HG02973 (cell line): Measurements from ENCODE around the gene FAM114A1.
"Not testable (repeated sequence)": the region's sequence is repeated elsewhere in the genome, so short reads cannot be mapped to it uniquely, and the experiment has no call there.

Source experiments
- ATAC-seq: cut with Tn5 transposase; IDR thresholded peaks from one replicate; pipeline ENCODE4 v1.9.1; 2021; ENCODE audit warnings: moderate library complexity; ENCODE audit not compliant: unreplicated experiment

The FAM114A1 gene

DNA sequence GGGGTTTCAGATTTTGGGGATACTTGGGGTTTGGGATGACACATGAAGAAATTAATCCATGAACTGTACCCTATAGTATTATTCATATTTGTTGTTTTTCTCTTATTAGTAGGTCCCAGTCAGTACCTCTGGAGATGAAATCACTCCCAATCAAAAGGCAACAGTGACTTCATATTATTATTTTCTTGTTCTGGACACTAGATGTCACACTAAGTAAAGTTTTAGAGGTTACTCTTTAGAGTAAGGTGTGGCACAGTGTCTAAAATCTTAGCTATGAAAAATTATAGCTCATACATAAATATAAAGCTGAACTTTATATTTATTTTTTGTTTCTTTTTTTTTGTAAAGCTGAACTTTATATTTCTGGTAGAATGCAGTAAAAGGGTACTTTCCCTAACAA, 35.1 kb downstream of the FAM114A1 start:
- no peak for ATAC-seq

DNA sequence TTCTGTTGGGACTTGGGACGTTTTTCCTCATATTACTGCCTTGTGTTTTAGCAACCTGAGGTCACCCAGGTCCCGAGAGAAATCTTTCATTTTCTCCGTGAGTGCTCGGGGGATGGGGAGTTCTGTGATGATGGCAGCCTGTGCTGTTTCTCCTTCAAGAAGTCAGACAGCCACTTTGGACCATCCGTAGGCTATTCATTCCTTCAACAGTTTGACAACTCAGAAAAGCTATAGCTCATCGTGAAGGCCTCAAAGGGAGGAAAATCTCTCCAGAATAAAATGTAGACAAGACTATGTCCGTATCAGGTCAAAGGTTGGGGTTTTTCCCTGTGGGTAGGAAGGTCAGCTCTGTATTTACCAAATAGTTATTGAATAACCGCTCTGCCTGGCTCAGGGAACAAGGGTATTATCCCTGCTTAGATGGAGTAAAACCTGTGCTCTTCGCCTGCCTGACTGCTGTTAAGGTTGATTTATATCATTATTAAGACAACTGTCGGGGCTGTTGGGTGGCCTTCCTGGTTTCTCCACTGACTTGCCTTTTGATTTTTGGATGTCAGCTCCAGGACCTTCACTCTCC, 36.6 kb downstream of the FAM114A1 start:
- no peak for ATAC-seq

DNA sequence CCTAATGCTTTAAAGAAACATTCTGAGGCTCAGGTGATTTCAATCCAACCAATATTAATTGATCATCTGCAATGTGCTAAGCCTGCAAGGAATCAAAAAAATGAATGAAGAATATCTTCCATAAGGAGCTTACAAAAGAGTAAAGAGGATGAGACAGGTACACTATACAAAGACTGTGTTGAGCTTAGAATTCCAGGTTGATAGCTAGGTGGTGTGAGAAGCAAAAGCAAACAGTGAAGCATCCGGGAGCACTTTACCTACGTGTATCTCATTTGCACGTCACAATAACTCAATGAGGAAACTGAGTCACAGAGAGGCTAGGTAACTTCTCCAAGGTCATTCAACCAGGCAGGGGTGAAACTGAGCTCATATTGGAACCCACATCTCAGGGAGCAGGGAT, 37.1 kb downstream of the FAM114A1 start:
- ATAC-seq = no peak

DNA sequence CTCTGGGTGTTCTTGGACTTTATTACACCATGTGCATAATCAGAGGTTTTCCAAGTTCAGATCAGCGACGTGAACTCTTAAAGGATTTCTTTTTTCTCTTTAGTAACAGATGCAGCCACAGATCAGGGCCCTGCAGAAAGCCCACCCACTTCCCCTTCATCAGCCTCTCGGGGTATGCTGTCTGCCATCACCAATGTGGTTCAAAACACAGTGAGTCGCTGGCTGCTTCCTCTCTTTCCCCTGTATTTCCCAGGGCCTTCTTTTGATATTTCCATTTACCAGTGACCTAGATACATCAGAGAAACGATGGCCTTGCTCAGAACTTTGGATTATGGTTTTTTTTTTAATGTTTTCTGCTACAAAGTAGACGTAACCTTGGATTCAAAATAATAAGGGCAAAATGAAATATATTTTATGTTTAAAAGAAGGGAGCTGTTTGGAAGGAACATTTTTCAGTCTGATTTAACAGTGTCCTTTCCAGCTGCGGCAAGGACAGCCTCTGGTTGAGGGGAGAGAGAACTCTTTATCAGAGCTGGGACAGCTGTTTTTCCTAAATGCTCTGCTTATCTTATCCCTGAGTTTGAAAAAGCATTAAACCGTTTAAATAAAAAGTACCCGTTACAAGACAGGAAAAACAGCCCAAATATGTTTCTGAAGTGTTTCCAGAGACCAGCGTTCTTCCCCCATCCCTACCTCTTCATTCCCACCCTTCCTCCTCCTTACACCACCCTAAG, 38.2 kb downstream of the FAM114A1 start:
- no peak for ATAC-seq

DNA sequence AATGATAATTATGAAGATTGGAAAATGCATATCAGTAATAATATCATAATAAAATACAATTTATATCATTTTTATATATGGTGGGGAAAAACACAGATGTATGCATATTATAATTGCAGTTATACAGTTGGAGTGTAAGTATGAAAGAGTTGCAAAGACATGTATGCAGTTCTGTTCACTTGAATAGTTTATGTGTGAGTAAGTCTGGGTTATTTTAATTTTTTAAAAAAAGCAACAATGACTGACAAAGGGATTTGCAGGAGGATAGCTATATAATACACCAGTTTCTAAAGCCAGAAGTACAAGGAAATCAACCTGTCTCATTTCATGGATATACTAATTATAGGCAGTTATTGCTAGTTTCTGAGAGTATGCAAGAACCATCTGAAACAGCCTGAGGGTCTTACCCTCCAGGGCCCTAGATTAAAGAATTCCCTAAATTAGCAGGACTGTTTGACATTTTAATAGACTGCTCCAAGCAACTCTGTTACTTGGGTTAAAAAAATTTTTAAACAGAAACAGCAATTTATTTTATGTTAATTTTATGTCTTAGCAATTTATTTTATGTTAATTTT, 40.2 kb downstream of the FAM114A1 start:
- no peak for ATAC-seq

DNA sequence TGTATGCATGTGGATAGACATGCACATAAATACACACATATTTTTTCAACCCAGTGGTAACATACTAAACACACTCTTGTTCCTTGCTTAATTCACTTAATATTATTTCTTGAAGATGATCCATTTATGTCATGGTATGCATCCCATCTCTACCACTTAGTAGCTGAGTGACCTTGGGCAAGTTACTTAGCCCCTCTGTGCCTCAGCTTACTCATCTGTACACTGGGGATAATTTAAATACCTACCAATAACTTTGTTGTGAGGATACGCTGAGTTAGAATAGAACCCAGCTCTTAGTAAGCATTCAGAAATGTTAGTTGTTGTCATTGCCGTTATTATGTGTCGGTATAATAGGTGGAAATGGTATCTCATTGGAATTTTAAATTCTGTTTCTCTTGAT, 41.4 kb downstream of the FAM114A1 start:
- no peak for ATAC-seq

DNA sequence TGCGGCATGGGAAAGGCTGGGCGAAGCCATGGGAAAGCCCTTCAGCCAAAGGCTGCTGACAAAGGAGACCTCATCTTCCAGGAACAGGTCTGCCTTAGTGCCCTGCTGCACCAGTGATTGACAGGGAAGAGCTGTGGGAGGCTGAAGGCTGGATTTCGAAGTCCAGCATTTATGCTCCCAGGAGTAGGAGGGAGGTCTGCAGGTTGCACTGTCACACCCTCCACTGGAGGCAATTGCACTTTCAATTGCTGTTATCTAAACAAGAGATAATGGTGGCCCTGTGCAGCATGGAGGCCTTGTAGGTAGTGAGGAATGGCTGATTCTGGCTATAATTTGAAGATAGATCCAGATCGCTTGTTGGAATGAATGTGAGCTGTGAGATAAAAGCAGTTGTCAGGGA, 43.7 kb downstream of the FAM114A1 start:
- ATAC-seq = no peak

DNA sequence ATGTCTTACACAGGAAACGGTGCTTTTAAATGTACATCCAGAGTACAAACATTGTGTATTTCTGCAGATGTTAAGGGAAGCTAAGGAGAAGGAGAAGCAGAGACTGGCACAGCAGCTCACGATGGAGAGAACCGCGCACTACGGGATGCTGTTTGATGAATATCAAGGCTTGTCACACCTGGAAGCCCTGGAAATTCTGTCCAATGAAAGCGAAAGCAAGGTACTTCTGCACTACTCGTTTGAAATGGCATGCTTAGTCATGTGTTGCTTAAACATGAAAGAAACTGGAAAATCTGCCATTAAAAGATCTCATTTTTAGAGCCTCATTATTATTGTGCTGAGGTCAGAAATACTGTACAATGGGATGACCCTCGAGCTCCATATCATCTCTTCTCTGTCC, 47.2 kb downstream of the FAM114A1 start:
- no peak for ATAC-seq

DNA sequence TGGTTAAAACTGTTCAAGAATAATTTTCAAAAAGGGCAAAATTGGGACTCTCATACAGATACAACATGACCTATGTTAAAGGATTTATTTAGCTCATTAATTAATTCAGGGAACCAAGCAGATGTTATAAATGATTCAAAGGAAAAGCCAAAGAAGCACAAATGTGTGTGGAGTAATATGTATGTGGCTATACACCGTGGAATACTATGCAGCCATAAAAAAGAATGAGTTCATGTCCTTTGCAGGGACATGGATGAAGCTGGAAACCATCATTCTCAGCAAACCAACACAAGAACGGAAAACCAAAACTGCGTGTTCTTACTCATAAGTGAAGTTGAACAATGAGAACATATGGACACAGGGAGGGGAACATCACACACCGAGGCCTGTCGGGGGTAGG, 48.7 kb downstream of the FAM114A1 start:
- ATAC-seq = not testable (repeated sequence)

DNA sequence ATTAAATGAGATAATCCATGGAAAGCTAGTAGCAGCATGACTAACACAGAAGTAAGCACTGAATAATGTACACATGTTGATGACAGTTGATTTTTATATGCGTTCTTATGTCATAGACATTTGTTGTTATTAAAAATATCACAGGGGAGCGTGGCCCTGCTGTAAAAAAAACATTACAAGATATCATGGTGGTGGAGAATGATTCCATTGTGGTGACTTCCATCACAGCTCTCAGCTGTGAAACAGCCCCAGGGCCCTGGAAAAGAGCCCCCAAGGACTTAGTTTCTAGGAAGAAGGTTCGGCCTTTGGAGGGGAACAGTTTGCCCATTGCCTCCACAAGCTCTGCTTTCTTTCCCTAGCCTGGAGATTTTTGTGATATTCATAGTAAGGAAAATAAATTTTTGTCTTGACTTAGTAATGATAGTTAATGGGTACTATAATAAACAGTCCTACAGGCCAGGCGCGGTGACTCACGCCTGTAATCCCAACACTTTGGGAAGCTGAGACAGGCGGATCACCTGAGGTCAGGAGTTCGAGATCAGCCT, 49.9 kb downstream of the FAM114A1 start:
- ATAC-seq = no peak

DNA sequence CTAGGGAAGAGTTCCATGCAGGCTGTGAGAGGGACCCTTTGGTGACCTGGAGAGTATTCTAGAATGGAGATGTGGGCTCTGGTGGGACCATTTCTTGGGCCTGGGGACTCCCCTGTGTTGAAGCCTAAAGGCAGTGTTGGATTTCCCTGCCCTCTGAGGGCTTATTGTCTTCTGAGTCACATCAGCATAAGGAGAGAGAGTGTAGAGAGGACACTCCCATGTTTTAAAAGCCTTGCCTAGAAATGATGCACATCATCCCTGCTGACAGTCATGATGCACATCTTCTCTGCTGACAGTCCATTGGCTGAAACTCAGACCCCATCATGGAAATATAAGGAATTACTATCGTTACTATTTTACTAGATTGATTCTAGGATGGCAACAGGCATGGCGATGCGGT, 51.9 kb downstream of the FAM114A1 start:
- ATAC-seq = no peak

DNA sequence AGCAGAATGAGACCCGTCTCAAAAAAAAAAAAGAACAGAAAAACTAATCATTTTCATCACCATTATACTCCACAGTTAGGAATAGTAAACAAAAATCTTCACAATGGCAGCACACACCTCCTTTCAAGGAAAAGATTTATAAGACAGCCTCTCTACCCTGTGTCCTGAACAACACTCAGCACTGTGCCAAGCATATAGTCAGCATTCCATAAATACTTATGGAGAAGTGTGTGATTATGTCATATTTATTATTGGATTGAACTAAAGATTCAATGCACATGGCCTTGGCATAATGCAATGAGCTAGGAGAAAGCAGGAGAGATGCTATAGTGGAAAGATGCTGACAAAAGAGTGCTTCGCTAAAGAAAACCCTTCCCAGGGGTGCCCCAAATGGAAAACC, 52.6 kb downstream of the FAM114A1 start:
- ATAC-seq = no peak

DNA sequence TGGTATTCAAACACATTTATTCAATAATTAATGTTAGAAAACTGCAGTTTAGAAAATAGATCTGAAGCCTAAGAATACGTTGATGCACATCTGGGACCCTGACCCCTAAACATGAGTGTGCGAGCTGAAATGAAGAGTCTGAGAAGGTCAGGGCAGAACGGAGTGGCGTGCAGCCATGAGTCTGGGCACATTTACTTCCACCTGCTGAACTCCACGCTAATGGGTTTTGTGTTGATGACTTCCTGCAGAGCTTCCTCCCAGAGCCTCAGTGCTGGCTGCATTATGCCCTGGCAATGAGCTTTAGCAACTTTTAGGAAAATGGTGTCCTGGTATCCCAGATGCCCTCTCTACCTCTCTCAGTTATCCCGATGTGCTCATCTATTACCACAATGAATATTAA, 53.1 kb downstream of the FAM114A1 start:
- ATAC-seq = no peak

DNA sequence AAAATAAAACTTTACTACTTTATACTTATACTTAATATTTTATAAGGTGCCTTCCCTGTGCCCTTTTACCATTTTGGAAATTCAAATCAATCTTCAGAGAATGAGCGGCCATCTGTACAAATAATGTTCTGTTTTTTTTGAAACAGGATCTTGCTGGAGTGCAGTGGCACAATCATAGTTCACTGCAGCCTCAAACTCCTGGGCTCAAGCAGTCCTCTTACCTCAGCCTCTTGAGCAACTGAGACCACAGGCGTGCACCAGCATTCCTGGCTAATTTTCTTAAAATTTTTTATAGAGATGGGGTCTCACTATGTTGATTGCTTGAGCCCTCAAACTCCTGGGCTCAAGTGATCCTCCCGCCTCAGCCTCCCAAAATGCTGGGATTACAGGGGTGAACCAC, 53.5 kb downstream of the FAM114A1 start:
- ATAC-seq = no peak

DNA sequence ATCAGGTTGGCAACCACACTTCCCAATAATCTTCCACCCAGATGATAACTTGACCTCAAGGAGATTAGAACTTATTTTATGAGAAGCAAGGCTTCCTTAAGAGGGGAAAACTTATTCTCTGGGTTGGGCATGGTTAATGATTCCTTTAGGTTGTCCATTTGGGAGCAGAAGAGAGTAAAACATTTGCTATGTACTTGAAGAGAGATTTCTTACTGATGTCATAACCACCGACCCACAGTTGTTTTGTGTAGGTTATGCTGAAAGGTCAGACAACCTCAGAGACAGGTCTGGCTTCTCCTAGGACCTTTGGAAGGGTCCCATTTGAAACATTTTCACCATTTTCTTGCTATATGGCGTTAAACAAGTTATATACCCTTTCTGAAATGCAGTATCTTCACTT, 56.1 kb downstream of the FAM114A1 start:
- ATAC-seq = no peak

DNA sequence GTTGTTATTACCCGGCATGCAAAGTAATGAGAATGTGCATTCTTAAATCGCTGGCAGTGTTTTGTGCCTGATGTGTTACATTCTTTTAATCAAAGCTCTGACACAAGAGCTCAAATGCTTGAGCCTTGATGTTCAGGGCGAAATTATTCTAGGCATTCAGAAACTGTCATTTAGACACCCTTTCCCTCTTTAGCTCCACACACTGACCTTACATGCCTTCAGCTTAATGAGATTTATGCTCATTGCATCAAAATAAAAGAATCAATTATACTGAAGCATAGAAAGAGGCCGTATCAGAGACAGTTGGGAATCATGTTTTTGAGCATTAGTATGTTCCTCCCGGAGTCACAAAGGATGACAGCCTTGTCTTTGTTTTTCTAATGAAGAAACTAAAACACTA, 56.7 kb downstream of the FAM114A1 start:
- no peak for ATAC-seq

DNA sequence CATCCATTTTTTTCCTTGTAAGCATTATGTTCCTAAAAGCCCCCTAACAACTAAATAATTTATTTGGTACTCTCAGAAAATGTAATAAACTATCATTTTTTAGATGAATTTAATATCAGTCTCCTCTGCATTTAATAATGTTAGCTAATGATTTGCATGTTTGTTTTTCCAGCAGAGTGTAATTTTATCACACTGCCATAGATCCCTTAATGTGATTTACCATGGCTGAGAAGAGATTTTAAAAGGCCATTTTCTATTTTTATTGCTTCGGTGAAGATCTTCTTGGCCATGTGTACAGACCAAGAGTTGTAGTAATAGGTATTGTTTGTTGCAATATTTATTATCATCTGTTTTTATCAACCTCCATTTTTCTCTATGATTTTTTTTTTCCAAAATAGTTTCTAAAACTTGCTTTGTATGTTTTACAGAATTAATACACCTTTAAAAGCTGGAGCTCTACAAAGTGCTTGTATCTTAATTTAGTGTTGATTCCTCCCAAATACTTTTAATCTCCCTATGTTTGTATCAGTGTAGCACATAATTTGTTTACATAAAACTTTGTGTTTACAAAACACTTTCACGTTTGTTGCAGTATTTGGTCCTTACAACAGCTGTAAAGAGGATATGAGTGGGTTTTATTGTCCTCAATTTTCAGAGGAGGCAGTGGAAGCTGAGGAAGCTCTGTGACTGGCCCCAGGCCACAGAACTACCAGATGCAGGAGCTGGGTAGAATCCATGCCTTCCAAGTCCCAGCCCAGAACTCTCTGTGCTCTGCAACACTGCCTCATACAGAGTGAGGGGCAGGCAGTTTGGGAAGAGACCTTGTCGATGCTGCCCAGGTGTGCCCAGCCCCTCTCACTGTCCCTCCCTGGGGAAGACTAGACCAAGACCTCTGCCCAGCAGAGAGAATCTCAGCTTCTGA, 58.1 kb downstream of the FAM114A1 start:
- ATAC-seq = no peak

DNA sequence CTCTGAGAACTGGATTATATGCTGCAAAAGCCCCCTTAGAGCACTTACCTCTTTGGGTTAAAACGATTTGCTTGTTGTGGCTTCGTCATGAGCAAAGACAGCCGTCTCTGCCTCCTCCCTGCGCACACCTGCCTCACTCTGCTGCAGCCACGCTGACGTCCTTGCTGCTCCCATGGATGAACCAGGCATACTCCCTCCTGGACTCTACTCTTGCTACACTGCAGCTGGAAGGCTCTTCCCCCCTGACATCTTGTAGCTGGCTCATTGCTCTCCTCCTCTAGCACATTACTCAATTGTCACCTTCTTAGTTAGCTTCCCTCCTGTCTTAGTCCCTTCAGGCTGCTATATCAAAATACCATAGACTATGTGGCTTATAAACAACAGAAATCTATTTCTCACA, 59.3 kb downstream of the FAM114A1 start:
- no peak for ATAC-seq

DNA sequence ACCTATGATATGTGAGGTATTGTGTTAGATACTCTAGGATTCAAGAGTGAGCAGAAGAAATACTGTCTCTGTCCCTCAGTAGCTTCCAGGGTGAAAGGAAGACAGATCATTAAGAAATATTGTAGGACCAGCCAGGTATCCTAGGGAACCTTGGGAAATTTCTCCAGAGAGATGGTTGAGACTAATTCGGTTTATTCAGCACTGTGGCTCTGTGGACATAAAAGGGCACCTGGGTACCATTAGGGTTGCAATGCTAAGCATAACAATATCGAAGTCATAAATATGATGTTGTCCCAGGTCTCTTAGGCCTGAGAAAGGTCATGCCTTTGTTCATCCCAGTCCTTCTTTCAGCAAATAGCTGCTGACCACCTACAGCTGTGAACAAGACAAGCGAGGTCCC, 61.0 kb downstream of the FAM114A1 start:
- ATAC-seq = no peak

DNA sequence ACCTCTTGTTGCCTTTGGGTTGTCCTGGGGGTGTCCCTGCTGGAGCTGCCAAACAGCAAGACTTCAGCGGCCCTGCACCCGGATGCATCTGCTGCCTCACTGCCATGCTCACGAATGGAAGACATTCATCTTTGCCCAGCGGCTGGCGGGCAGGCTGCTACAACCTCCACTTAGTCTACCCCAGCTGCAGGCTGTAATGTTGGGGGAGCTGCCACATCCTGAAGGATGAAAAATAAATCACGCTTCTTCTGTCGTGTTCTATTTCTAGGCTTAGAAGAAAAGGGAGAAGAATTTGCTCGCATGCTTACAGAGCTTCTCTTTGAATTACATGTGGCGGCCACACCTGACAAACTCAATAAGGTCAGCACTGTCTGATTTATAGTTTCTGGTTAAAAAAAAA, 61.4 kb downstream of the FAM114A1 start:
- no peak for ATAC-seq

DNA sequence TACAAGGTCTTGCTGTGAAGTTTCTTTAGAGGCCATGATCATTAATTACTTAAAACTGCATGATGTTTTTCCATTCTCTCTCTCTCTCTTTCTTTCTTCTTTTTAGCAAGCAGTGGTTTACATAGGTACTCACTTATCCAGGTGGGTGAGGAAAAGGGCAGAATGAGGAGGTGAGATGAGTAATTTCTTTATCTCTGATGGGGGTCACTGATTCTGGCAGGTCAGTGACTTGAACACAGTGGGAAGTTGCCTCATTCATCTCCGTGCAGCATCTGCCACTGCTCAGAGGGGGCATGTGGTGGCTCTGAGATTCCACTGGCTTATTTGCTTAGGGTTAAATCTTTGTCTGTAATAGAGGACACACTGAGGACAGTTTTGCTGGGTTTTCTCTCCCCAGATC, 62.6 kb downstream of the FAM114A1 start:
- ATAC-seq = peak; percentile 86
